Loucy (cell line): Measurements from ENCODE around the gene ELMOD1.

Source experiments
- H2AFZ ChIP-seq: fragments of 200-600 bp; sonication (generic); 2 replicates; pipeline ENCODE4 v1.6.0; 2016; ENCODE audit warnings: antibody characterized with exemption, mild to moderate bottlenecking, low read length, moderate library complexity
- H3F3A ChIP-seq: fragments of 200-600 bp; 2 replicates; pipeline ENCODE4 v1.6.0; 2016; ENCODE audit warnings: antibody characterized with exemption, low read depth, mild to moderate bottlenecking
- H3K27me3 ChIP-seq: fragments of 200-600 bp; sonication (generic); 2 replicates; pipeline ENCODE4 v1.6.1; 2014; ENCODE audit warnings: low read length, mild to moderate bottlenecking; ENCODE audit not compliant: insufficient read depth, poor library complexity, severe bottlenecking
- H3K36me3 ChIP-seq: fragments of 200-600 bp; sonication (generic); 2 replicates; pipeline ENCODE4 v1.6.1; 2016; ENCODE audit warnings: low read length; ENCODE audit not compliant: insufficient read depth
- H3K4me1 ChIP-seq: fragments of 200-600 bp; sonication (generic); 2 replicates; pipeline ENCODE4 v1.5.1; 2014; ENCODE audit warnings: low read length, mild to moderate bottlenecking; ENCODE audit not compliant: insufficient read depth, poor library complexity, severe bottlenecking
- H3K4me2 ChIP-seq: fragments of 200-600 bp; sonication (generic); 2 replicates; pipeline ENCODE4 v1.6.0; 2014; ENCODE audit warnings: antibody characterized with exemption, low read length, low read depth, mild to moderate bottlenecking; ENCODE audit not compliant: poor library complexity, severe bottlenecking
- H3K4me3 ChIP-seq: fragments of 200-600 bp; sonication (generic); 2 replicates; pipeline ENCODE4 v1.5.1; 2014; ENCODE audit warnings: low read length, mild to moderate bottlenecking, mixed read lengths; ENCODE audit not compliant: poor library complexity, severe bottlenecking
- H3K79me2 ChIP-seq: fragments of 200-600 bp; sonication (generic); 2 replicates; pipeline ENCODE4 v1.6.1; 2014; ENCODE audit warnings: low read length; ENCODE audit not compliant: insufficient read depth
- H3K9ac ChIP-seq: fragments of 200-600 bp; sonication (generic); 2 replicates; pipeline ENCODE4 v1.6.0; 2014; ENCODE audit warnings: mild to moderate bottlenecking, low read depth, low read length, moderate library complexity; ENCODE audit not compliant: poor library complexity, severe bottlenecking
- H3K9me2 ChIP-seq: fragments of 200-600 bp; sonication (generic); replicated peaks from 2 replicates; pipeline ENCODE4 v1.6.1; 2016; ENCODE audit warnings: low read depth, low read length, mixed read lengths
- H3K9me3 ChIP-seq: fragments of 200-600 bp; sonication (generic); 2 replicates; pipeline ENCODE4 v1.6.1; 2014; ENCODE audit warnings: mild to moderate bottlenecking, antibody characterized with exemption, low read length, low read depth; ENCODE audit not compliant: insufficient read depth
- H4K20me1 ChIP-seq: fragments of 200-600 bp; sonication (generic); 2 replicates; pipeline ENCODE4 v1.6.0; 2014; ENCODE audit warnings: antibody characterized with exemption, low read length, mild to moderate bottlenecking; ENCODE audit not compliant: insufficient read depth, poor library complexity, severe bottlenecking
- CTCF ChIP-seq: fragments of 200-600 bp; sonication (generic); conservative IDR thresholded peaks from 2 replicates; pipeline ENCODE4 v1.5.1; 2014; ENCODE audit warnings: mild to moderate bottlenecking, antibody characterized with exemption, low read length
- EZH2phosphoT487 ChIP-seq: fragments of 200-600 bp; IDR thresholded peaks from 2 replicates; pipeline ENCODE4 v1.6.1; 2018; ENCODE audit warnings: antibody characterized with exemption, mild to moderate bottlenecking, moderate library complexity, borderline replicate concordance

The ELMOD1 gene

GRCh38 chr11:107621081-107621480, 30.1 kb downstream of the ELMOD1 start:
- H3K4me2 ChIP-seq, result no peak overlapping the region
- no peaks in the 10 kb centered on the region for H3K79me2 ChIP-seq
- TF ChIP-seq EZH2phosphoT487 (no peak), CTCF (no peak)
- H3K4me3 ChIP-seq, result no peak overlapping the region
- H3K27me3 ChIP-seq, result no peaks in the 10 kb centered on the region
- H2AFZ ChIP-seq, result no peak overlapping the region
- H3F3A ChIP-seq, result no peaks in the 10 kb centered on the region
- no peaks in the 10 kb centered on the region for H3K4me1 ChIP-seq
- H3K9me2 ChIP-seq, result no peaks in the 10 kb centered on the region
- no peaks in the 10 kb centered on the region for H4K20me1 ChIP-seq
- no peaks in the 10 kb centered on the region for H3K36me3 ChIP-seq
- no peaks in the 10 kb centered on the region for H3K9me3 ChIP-seq
- no peak overlapping the region for H3K9ac ChIP-seq

- Histone ChIP-seq H4K20me1 (no peaks in the 10 kb centered on the region), H2AFZ (no peak overlapping the region), H3K9ac (no peak overlapping the region), H3K4me2 (no peak overlapping the region), H3K27me3 (no peaks in the 10 kb centered on the region), H3K36me3 (no peaks in the 10 kb centered on the region), H3K79me2 (no peaks in the 10 kb centered on the region), H3F3A (no peaks in the 10 kb centered on the region), H3K9me3 (no peaks in the 10 kb centered on the region), H3K4me1 (no peaks in the 10 kb centered on the region), H3K9me2 (no peaks in the 10 kb centered on the region), H3K4me3 (no peak overlapping the region)
- TF ChIP-seq EZH2phosphoT487 (no peak), CTCF (no peak)
Measured at GRCh38 chr11:107623183-107623582, 32.2 kb downstream of the ELMOD1 start.

GRCh38 chr11:107624983-107625684, 34.2 kb downstream of the ELMOD1 start:
- H2AFZ ChIP-seq, result no peak overlapping the region
- H3F3A ChIP-seq, result no peaks in the 10 kb centered on the region
- no peak for TF ChIP-seq EZH2phosphoT487
- TF ChIP-seq CTCF, result no peak
- no peaks in the 10 kb centered on the region for H3K4me1 ChIP-seq
- H3K4me2 ChIP-seq, result no peak overlapping the region
- H3K27me3 ChIP-seq, result no peaks in the 10 kb centered on the region
- no peaks in the 10 kb centered on the region for H4K20me1 ChIP-seq
- H3K4me3 ChIP-seq, result no peak overlapping the region
- H3K79me2 ChIP-seq, result no peaks in the 10 kb centered on the region
- no peak overlapping the region for H3K9ac ChIP-seq
- no peaks in the 10 kb centered on the region for H3K9me3 ChIP-seq
- no peaks in the 10 kb centered on the region for H3K36me3 ChIP-seq
- H3K9me2 ChIP-seq, result no peaks in the 10 kb centered on the region
